Fibroblast of mammary gland (primary cell): ENCODE data around the gene MFSD6.

ENCODE experiments used
- DNase-seq: peaks from one replicate; pipeline ENCODE4 v3.0.0-alpha.2; 2010; ENCODE audit warnings: low read depth
- H3K4me3 ChIP-seq: 2 replicates; pipeline ENCODE4 v1.5.1; 2011; ENCODE audit warnings: low read depth, mild to moderate bottlenecking, low read length, moderate library complexity; ENCODE audit not compliant: control insufficient read depth
- TF ChIP-seq, protein P1 (sequence below): conservative IDR thresholded peaks from 2 replicates; pipeline ENCODE4 v1.5.1; 2011; ENCODE audit warnings: low read depth, low read length, inconsistent platforms; ENCODE audit not compliant: control insufficient read depth, insufficient read depth

The MFSD6 gene

DNA sequence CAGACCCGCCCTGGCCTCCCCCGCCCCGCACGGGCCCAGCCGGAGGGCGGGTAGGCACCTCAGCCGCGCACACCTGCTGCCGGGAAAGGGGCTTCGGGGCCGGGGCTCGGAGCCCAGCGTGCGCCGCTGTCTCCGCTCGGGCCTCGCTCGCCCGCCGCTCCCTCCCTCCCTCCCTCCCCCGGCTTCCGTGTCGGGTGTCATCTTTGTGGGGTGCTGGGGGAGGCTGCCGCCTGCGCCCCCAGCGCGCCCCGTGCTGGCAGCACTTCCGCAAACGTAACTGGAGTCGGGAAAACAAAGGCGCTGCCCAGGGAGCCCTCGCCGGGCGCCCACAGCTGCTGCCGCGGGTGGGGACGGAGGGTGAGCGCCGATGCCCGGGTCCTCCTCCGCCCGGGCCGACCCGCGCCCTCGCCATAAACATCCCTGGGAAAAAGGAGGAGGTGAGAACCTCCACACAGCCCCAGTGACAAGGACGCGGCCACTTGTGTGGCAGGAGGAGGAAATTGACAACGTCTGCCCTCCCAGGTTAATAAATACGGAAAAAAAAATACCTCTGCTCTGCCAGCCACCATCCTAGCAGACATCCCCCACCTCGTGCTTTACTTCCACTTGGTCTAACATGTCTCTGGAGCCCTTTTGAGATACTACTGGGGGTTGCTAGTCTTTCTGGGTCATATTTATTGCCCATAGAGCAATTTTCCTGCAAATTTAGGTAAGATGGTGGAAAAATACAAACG lies 550 bp downstream of the MFSD6 start:
- TF ChIP-seq, protein P1, sequence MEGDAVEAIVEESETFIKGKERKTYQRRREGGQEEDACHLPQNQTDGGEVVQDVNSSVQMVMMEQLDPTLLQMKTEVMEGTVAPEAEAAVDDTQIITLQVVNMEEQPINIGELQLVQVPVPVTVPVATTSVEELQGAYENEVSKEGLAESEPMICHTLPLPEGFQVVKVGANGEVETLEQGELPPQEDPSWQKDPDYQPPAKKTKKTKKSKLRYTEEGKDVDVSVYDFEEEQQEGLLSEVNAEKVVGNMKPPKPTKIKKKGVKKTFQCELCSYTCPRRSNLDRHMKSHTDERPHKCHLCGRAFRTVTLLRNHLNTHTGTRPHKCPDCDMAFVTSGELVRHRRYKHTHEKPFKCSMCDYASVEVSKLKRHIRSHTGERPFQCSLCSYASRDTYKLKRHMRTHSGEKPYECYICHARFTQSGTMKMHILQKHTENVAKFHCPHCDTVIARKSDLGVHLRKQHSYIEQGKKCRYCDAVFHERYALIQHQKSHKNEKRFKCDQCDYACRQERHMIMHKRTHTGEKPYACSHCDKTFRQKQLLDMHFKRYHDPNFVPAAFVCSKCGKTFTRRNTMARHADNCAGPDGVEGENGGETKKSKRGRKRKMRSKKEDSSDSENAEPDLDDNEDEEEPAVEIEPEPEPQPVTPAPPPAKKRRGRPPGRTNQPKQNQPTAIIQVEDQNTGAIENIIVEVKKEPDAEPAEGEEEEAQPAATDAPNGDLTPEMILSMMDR, result no peak
- H3K4me3 ChIP-seq, result peak overlapping the region; percentile 37
- no peak for DNase-seq

DNA sequence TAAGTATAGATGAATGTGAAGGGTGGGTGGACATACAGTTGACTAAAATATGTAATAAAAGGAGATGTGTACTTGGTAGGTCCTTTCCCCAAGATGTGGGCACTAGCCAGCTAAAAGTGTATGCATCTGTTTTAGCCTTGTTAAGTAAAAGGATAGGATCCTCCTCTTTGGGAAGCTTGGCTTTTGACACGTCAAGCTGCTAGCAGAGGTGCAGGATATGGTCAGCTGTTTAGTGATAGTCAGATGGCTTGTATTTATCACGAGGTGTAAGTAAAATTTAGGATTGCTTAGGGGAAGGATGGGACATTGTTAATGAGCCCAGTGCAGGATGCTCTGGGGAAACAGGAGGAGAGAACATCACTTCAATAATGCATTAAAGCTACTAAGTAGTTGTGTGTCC lies 1.5 kb downstream of the MFSD6 start:
- DNase-seq, result no peak
- H3K4me3 ChIP-seq, result no peak overlapping the region
- TF ChIP-seq, protein P1, result no peak

DNA sequence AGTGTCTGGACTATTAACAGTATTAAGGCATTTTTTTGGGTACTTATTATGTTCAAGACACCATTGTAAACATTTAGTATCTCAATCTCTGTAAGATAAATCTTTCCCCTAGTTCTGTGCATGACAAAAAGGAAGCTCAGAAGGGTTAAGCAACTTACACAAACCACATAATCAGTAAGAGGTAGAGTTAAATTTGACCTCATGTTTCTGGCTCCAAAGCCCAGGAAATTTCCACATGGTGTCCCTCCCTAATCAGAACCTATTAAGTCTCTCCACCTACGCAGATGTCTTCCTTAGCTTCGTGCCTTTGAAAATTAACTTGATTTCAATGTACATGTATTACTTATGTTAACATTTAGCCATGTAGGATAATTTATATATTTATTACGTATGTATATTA lies 2.0 kb downstream of the MFSD6 start:
- H3K4me3 ChIP-seq, result no peak overlapping the region
- TF ChIP-seq, protein P1, result no peak
- DNase-seq, result no peak

DNA sequence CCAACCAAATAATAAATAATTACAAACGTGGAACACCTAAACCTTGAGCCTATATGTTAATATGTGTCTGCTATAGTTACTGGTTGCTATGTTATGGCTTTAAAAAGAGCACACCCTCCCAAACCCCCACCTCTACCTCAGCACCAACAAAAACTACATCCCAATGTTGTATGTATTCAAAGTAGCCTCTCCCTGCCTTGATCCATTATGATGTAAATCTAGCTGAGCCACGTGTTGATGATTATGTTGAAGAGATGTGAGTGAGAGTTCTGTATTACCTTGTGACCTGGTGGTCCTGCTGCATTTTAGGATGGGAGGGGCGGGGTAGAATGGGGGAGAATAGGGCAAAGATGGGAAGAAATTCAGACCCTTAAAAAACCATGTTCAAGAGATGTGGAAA lies 4.8 kb downstream of the MFSD6 start:
- TF ChIP-seq, protein P1, result no peak
- DNase-seq, result no peak
- H3K4me3 ChIP-seq, result no peak overlapping the region

DNA sequence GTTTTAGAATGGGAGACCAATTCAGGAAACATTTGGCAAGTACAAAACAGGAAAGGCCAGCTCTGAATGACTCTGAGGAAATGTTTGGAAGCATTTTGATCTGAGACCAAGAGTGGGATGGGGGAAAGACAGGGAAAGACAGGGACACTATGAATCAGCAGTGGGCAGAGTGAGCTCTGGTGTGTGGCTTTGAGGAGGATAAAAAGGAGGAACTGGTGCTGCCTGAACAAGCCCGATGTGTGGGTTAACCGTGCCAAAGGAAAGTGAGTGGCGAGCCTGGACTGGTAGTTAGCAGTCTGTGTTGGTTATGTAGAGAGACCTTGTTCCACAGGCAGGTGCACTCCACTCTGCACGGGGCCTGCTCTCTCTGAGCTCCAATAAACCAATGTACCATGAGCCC lies 5.3 kb downstream of the MFSD6 start:
- no peak overlapping the region for H3K4me3 ChIP-seq
- no peak for DNase-seq
- TF ChIP-seq, protein P1, result no peak

DNA sequence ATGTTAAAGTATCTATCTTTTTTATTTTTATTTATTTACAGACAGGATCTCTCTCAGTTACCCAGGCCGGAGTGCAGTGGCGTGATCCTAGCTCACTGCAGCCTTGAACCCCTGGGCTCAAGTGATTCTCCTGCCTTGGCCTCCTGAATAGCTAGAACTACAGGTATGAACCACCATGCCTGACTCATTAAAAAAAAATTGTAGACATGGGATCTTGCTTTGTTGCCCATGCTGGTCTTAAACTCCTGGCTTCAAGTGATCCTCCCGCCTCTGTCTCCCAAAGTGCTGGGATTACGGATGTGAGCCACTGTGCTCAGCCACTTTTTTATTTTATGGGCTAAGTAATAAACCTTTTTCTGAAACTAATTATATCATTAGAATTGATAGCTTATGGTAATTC lies 7.1 kb downstream of the MFSD6 start:
- no peak for DNase-seq
- TF ChIP-seq, protein P1, result no peak
- no peak overlapping the region for H3K4me3 ChIP-seq
